COLO829 (cell line): ENCODE data around the gene C19orf47.
A peak's percentile ranks its signal among the peaks of the same experiment; 100 is the strongest.

Experiments
- DNase-seq: peaks from one replicate; pipeline ENCODE4 v3.0.0; 2012; ENCODE audit warnings: low spot score

The C19orf47 gene

GRCh38 chr19:40348125-40348913 is at the start of gene C19orf47, which contains the start of gene PLD3:
TSS of gene C19orf47 (minus strand) at chr19:40348397. CDS start at chr19:40341857, 6,540 bp downstream.
TSS of gene PLD3 (plus strand) at chr19:40348695. CDS start at chr19:40366484, 17,789 bp downstream.
- DNase-seq, result peak; percentile 100

- DNase-seq, result no peak
Observed at GRCh38 chr19:40397568-40397906, 49.3 kb upstream of the C19orf47 start.

- no peak for DNase-seq
Observed at GRCh38 chr19:40396886-40397567, 48.8 kb upstream of the C19orf47 start.

- no peak for DNase-seq
Observed at GRCh38 chr19:40395956-40396355, 47.8 kb upstream of the C19orf47 start.

GRCh38 chr19:40394816-40395210 is 46.6 kb upstream of the C19orf47 start:
- DNase-seq, result no peak

GRCh38 chr19:40393894-40394815 is 46.0 kb upstream of the C19orf47 start:
- no peak for DNase-seq

- DNase-seq, result no peak
Observed at GRCh38 chr19:40392894-40393517, 44.8 kb upstream of the C19orf47 start.

- no peak for DNase-seq
Observed at GRCh38 chr19:40392123-40392522, 43.9 kb upstream of the C19orf47 start.

GRCh38 chr19:40390084-40390742 is 42.0 kb upstream of the C19orf47 start, which contains the start of gene HIPK4:
TSS of gene HIPK4 (minus strand) at chr19:40390181. CDS start at chr19:40389902, 279 bp downstream.
- no peak for DNase-seq

- DNase-seq, result no peak
Observed at GRCh38 chr19:40389404-40390083, 41.3 kb upstream of the C19orf47 start.

GRCh38 chr19:40388481-40388880 is 40.3 kb upstream of the C19orf47 start:
- no peak for DNase-seq

- no peak for DNase-seq
Observed at GRCh38 chr19:40387155-40387554, 39.0 kb upstream of the C19orf47 start.

- no peak for DNase-seq
Observed at GRCh38 chr19:40383668-40384248, 35.6 kb upstream of the C19orf47 start.

GRCh38 chr19:40381321-40381720 is 33.1 kb upstream of the C19orf47 start:
- DNase-seq, result no peak

- no peak for DNase-seq
Observed at GRCh38 chr19:40380199-40381037, 32.2 kb upstream of the C19orf47 start.

- DNase-seq, result no peak
Observed at GRCh38 chr19:40379446-40380198, 31.4 kb upstream of the C19orf47 start.

- no peak for DNase-seq
Observed at GRCh38 chr19:40378509-40378908, 30.3 kb upstream of the C19orf47 start.

- no peak for DNase-seq
Observed at GRCh38 chr19:40377876-40378385, 29.7 kb upstream of the C19orf47 start.
